ENCODE data around the gene OR6N1. TPM values are rescaled to one million over a fixed set of nuclear protein-coding genes. Genes with fewer than 3 reads are reported as not detected.

OR6N1 gene
- total and polyA plus RNA-seq, 4 donors, result not detected

GRCh38 chr1:158730453-158730852, 41.5 kb downstream of the OR6N1 start:
- no peaks in the 10 kb centered on the region for H3K27me3 ChIP-seq (ENCODE audit: control insufficient read depth in 4 of 4, insufficient read depth in 4 of 4, low read length in 3 of 4)
- TF ChIP-seq EGR1 (IDR thresholded peaks at IDR 0.05; ENCODE audit: low read depth in 2 of 2), result no peak
- no peak for TF ChIP-seq FOXA1 (IDR thresholded peaks at IDR 0.05)
- no peak for TF ChIP-seq MAX (IDR thresholded peaks at IDR 0.05)
- TF ChIP-seq REST (IDR thresholded peaks at IDR 0.05), result no peak
- TF ChIP-seq JUND (IDR thresholded peaks at IDR 0.05), result no peak
- TF ChIP-seq RXRA (IDR thresholded peaks at IDR 0.05), result no peak
- TF ChIP-seq YY1 (IDR thresholded peaks at IDR 0.05), result no peak
- TF ChIP-seq GABPA (IDR thresholded peaks at IDR 0.05 in 1 of 2, conservative IDR thresholded peaks at IDR 0.05 in 1 of 2), result no peak
- TF ChIP-seq NR2F2 (IDR thresholded peaks at IDR 0.05), result no peak
- TF ChIP-seq CTCF (IDR thresholded peaks at IDR 0.05; ENCODE audit: low read depth, low read length, missing input control), result no peak
- no peak for TF ChIP-seq FOXA2 (IDR thresholded peaks at IDR 0.05)
- no peak for TF ChIP-seq HNF4G (IDR thresholded peaks at IDR 0.05)
- no peak for TF ChIP-seq TAF1 (conservative IDR thresholded peaks at IDR 0.05)
- TF ChIP-seq RAD21 (IDR thresholded peaks at IDR 0.05), result no peak
- TF ChIP-seq SP1 (IDR thresholded peaks at IDR 0.05), result no peak
- TF ChIP-seq ATF3 (IDR thresholded peaks at IDR 0.05), result no peak
- no peak for TF ChIP-seq HNF4A (conservative IDR thresholded peaks at IDR 0.05)
- TF ChIP-seq ZBTB33 (IDR thresholded peaks at IDR 0.05), result no peak
- H3K27ac ChIP-seq (ENCODE audit: low read depth in 1 of 2, low read length in 2 of 2), result no peak overlapping the region
- WGBS, result 38% methylated on average over 4 of the region's 4 CpGs
- no peaks in the 10 kb centered on the region for H3K36me3 ChIP-seq (ENCODE audit: control insufficient read depth in 4 of 4, insufficient read depth in 3 of 4, low read depth in 1 of 4, low read length in 3 of 4)
- H3K4me1 ChIP-seq (ENCODE audit: control insufficient read depth in 4 of 4, insufficient read depth in 4 of 4, low read length in 3 of 4), result peaks cover 0 to 1% (median 0%) of the 10 kb centered on the region in 4 donors
- no peaks in the 10 kb centered on the region for H3K9me3 ChIP-seq (ENCODE audit: control insufficient read depth in 4 of 4, low read length in 3 of 4)
- DNase-seq (ENCODE audit: low spot score), result no peak
- H3K9ac ChIP-seq (ENCODE audit: low read depth in 1 of 2, low read length in 2 of 2), result no peak overlapping the region
- H3K4me3 ChIP-seq (ENCODE audit: low read depth in 1 of 3, low read length in 3 of 3), result peak overlapping the region in 2 of 3 donors; percentile 25 to 32
